Stimulated activated CD4-positive, alpha-beta T cell treated with anti-CD3 and anti-CD28 coated beads, Interleukin-12 subunit alpha, Interleukin-12 subunit beta, amount 100 ng/mL, for 48 hours (primary cell): ENCODE data around the gene RSF1.

Source experiments
- DNase-seq, 3 donors: peaks; one replicate each; pipeline ENCODE4 v3.0.0-alpha.2; 2020; ENCODE audit warnings: low read depth in 2 of 3, low spot score in 1 of 3

The RSF1 gene

DNA sequence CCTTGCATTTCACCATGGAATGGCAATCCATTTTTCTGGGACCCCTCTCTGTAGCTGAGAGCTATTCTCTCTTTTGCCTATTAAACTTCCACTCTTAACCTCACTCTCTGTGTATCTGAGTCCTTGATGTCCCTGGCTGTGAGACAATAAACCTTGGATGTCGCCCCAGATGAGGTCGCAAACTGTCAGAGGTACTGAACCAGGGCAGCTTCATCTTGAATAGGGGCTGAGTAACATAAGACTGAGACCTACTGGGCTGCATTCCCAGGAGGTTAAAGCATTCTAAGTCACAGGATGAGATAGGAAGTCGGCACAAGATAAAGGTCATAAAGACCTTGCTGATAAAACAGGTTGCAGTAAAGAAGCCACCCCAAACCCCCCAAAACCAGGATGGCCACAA lies 68.0 kb downstream of the RSF1 start:
- no peak for DNase-seq

DNA sequence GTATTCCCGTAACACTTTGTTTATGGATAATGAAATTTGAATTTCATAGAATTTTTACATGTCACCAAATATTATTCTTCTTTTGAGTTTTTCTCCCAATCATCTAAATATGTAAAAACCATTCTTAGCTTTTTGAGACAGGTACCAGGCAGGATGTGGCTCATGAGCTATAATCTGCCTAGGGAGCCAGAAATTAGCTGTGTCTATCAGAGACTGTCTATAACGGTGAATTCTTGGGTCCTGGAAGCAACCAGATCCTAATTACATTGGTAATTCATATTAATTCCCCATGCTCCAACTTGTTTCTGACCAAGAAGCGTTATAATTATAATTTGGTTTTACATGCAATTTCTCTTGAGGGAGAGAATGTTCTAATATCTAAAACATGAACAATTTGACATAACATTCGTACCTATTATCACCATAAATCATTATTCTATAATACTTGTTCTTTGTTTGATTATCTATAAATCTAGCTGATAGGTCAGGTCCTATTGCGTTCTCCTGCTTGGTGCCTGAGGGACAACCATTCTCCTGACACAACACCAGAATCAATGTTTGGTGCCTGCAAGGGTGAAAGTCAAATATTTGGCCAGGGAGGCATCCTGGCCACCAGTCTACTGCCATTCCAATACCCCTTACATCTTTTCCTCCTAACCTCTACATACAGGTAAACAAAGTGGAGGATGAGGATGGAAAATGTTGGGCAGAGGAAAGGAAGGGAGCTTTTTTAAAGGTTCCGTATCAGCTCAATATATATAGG lies 69.9 kb downstream of the RSF1 start:
- no peak for DNase-seq

DNA sequence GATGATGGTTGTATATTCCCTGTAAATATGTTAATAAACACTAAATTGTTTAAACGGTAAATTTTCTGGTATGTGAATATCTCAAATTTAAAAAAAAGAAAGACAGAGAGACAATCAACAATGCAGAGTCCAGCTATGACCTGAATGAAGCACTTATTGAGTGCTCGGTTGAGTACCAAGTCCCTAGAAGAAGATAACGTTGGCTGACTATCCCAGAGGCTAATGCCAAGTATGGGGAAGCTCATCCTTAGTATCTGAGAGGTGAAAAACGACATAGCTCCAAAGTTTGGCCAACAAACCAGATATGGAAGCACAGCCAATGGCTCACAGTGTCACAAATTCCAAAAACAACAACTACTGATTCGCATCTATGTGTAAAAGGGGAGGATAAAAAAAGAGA lies 71.3 kb downstream of the RSF1 start:
- no peak for DNase-seq

DNA sequence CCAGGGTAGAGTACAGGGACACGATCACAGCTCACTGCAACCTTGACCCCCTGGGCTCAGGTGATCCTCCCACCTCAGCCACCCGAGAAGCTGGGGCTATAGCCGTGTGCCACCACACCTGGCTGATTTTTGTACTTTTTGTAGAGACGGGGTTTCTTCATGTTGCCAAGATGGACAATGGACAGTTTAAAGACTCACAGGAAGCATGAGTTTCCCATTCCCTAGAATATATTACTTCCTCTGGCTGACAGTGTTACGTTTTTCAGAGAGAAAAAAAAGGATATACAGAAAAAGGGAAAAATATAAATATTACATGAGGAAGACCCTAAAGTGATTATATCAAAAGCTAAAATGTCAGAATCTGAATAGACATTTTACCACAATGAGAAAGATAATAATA lies 72.3 kb downstream of the RSF1 start:
- no peak for DNase-seq

DNA sequence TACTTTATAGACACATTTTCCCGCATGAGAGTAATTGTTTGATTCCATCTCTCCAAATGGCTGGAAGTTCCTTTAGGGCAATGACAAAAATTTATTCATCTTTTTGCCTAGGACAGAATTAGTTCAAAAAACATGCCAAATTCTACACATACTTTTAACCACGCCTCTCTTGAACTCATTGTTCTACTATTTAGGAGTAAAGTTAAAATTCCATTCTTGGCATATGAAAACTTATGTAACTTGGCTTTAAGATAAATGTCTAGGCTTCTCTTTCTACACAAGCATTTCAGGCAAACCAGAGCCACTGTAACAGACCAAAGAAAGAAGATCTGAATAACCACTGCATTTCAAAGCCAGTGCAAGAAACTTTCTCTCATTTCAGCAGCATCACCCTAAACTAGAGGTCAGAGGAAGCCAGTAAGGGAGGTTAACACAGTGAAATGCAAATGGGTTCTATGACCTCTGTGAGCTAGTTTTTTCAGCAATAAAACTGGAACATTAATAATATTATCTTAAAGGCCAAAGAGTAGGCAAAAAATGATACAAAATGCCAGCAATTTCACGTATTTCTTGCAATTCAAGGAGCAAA lies 73.0 kb downstream of the RSF1 start:
- no peak for DNase-seq

DNA sequence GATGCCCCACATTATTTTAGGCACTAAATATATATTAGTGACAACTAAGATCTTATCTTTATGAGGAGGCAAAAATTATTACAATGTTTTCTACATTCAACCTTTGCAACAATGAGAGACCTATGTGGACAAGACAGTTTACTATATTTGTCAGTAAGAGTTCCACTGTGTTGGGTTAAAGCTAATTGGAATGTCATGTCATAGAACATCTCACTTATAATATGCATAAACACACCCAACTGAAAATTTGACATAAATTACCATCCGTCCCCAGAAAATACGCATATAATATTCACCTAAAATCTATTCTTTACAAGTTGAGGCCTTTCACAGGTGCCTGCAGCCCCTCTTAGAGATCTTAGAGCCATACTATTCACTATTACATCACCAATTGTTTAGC lies 84.0 kb downstream of the RSF1 start:
- no peak for DNase-seq

DNA sequence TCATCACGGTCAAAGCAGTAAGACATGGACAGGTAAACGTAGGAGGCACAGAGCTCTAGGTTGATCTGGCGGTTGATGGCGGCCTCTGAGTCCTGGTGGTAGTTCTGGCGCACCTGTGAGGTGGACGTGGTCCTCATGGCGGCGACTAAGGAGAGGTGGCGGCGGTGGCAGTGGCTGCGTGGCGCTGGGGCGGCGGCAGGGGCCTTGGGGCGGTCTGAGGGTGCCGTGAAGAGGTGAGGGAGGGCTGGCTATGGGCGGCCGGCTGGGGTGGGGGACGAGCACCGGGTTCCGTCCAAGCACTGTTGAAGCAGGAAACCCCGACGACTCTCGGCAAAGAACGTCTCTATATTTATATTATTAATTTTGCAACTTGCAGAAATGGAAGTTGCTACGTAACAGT lies 85.6 kb downstream of the RSF1 start:
- DNase-seq = no peak

DNA sequence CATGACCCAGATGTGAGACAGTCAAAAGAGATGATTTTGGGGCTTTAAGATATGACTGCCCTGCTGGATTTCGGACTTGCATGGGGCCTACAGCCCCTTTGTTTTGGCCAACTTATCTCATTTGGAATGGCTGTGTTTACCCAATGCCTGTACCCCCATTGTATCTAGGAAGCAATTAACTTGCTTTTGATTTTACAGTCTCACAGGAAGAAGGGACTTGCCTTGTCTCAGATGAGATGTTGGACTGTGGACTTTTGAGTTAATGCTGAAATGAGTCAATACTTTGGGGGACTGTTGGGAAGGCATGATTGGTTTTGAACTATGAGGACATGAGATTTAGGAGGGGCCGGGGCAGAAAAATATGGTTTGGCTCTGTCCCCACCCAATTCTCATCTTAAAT lies 88.4 kb downstream of the RSF1 start:
- no peak for DNase-seq

DNA sequence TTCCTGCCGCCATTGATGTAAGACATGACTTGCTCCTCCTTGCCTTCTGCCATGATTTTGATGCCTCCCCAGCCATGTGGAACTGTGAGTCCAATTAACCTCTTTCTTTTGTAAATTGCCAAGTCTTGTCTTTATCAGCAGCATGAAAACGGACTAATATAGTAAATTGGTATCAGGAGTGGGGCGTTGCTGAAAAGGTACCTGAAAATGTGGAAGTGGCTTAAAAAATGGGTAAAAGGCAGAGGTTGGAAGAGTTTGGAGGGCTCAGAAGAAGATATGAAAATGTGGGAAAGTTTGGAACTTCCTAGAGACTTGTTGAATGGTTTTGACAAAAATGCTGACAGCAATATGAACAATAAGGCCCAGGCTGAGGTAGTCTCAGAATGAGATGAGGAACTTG lies 89.7 kb downstream of the RSF1 start:
- no peak for DNase-seq

DNA sequence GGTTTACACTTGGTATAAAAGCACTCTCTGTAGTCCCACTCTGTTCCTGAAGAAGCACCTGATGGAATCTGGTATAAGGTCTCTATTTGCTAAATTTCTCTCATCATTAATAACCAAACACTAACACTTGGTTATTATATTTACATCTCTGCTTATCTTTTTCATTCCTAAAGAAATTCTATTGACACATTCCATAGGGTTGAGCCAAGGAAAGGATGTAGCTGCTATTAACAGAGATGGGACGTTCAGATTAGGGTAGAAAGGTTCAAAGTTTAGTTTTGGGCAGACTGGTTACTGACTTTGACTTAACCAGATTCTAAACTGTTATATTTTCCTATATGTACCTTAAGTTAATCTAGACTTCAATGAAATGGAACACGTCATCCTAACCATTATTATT lies 91.5 kb downstream of the RSF1 start:
- DNase-seq = no peak

DNA sequence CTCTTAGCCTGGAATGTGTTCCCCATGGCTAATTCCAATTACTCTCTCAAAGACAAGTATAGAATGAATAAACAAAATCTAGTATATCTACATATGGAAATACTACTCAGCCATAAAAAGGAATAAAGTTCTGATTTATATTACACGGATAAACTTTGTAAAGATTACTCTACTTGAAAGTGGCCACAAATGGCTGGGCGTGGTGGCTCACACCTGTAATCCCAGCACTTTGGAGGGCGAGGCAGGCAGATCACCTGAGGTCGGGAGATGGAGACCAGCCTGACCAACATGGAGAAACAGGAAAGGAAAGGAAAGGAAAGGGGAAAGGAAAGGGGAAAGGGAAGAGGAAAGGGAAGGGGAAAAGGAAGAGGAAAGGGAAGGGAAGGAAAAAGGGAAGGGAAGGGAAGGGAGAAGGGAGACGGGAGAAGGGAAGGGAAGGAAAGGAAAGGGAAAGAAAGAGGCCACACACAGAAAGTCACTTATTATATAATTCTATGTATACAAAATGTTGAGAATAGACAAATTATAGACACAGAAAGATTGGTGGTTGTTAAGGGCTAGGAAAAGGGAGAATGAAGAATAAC lies 92.2 kb downstream of the RSF1 start:
- DNase-seq = no peak

DNA sequence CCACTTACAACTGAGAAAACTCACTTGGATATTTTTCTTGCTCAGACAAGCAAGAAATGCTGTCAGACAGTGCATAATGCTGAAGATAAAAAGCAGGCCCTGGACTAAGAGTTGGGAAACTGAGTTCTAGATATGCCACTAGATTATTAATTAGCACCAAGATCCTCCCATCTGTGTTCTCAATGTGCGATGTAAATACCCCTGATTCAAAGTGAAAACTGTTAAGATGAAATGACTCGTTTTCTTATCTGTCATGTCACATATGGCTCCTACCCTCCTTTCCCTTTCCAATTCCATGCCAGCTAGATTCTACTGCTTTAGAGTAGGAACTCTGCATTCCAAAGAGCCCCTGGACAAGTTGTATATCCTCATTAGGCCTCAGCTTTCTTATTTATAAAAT lies 94.0 kb downstream of the RSF1 start:
- no peak for DNase-seq

DNA sequence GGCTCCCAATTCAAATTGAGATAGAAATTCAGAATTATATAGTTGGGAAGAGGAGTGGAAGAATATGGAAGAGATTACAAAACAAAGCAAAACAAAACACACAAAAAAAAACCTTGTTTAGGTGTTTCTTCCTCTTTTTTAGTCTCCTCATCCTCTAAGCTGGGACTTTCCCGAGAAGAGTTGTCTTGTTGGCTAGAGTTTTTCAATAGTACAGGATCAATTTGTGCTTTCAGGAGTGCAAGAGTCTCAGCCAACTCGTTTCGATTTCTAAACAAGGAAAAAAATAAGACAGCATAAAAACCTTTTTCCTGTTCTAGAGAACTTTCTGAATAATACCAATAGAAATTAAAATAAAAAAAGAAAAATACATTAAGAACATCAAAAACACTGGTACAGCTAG lies 95.1 kb downstream of the RSF1 start:
- DNase-seq = no peak

DNA sequence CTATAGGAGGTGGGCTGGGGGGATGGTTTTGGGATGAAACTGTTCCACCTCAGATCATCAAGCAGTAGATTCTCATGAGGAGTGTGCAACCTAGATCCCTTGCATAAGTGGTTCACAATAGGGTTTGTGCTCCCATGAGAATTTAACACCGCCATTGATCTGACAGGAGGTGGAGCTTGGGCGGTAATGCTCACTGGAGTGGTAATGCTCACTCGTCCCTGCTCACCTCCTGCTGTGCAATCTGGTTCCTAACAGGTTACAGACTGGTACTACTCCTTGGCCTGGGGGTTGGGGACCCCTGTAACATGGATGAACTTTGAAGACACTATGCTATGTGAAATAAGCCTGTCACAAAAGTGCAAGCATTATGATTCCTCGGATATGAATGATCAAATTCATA lies 95.9 kb downstream of the RSF1 start:
- no peak for DNase-seq

DNA sequence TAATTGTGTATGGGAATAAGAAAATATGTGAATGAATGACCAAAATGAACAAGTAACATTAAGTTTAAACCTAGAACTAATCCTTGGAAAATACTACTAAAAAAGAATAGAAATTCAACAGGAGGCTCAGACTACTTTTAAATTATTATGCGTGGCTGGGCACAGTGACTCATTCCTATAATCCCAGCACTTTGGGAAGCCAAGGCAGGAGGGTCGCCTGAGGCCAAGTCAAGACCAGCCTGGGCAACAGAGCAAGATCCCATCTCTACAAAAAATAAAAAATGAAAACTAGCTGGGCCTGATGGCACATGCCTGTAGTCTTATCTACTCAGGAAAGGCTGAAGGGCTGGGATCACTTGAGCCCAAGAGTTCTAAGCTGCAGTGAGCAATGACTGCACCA lies 97.5 kb downstream of the RSF1 start:
- no peak for DNase-seq

DNA sequence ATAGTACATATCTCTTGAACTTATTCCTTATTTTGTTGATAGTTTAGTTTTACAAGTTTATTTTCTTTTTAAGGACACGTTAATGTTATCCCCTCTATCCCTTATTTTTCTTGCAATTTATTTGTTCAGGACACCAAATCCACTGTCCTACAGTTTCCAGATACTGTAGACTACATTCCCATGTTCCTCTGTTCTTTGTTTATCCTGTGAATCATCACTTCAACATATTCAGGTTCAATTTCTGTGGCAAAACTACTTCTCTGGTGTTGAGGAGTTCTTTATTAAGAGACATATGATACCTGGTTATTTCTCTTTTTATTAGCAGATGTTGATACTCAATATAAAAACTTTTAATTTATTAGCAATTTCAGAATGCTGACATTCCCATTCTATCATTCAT lies 110.2 kb downstream of the RSF1 start:
- no peak for DNase-seq

DNA sequence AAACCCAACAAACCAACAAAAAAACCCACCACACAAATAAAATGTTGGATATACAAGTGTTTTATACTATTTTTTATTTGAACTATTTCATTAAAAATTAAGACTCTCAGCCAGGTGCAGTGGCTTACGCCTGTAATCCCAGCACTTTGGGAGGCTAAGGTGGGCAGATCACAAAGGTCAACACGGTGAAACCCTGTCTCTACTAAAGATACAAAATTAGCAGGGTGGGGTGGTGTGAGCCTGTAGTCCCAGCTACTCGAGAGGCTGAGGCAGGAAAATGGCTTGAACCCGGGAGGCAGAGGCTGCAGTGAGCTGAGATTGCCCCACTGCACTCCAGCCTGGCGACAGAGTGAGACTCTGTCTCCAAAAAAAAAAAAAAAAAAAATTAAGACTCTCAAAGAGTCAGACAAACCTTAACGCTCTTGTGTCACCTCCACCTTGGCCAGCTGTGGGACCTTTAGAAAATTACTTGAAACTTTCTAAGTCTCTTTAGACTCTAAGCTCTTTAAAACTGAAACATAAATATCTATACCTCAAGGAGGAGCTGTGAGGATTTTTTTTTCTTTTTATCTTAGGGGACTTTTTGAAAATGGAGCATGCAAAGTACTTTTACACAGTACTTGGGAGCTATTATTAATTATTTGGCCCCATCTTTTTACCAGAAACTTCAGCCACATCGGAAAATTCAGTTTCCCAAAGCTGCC lies 114.5 kb downstream of the RSF1 start:
- DNase-seq = no peak

DNA sequence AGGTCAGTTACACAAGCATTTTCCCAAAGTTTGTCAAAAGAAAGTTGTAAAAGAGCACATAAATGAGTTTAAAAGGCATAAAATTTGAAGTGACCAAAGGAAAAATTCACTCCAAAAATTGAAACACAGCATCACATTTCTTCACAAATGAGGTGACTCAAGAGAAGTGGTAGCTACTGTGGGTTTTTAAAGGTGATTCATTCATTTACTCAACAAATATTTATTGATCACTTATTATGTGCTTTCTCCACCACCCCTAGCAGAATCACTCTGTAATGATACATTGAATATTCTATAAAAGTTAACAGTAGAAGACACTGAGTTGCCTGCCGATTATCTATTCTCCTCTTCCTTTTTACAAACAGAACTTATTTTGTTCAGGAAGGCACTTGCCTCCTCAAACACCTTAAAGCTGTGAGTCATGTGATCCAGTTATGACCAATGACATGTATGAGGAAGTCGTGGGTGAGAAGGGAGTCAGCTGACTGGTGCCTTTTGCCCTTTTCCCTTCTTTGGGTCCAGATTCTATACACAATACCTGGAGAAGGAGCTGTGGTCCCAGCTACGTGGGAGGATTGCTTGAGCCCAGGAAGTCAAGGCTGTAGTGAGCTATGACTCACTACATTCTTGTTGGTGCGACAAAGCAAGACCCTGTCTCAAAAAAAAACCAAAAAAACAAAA lies 115.2 kb downstream of the RSF1 start:
- peak in 2 of 3 donors; percentile 8 to 20 for DNase-seq

DNA sequence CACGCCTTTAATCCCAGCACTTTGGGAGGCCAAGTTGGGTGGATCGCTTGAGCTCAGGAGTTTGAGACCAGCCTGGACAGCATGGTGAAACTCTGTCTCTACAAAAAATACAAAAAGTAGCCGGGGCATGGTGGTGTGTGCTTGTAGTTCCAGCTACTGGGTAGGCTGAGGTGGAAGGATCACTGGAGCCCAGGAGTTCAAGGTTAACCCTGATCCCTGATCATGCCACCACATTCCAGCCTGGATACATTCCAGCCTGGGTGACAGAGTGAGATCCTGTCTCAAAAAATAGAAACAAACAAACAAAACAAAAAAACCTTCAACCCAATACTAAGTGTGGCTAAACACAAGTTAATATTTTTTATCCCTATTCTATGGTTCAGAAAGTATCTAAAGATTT lies 116.5 kb downstream of the RSF1 start:
- no peak for DNase-seq

DNA sequence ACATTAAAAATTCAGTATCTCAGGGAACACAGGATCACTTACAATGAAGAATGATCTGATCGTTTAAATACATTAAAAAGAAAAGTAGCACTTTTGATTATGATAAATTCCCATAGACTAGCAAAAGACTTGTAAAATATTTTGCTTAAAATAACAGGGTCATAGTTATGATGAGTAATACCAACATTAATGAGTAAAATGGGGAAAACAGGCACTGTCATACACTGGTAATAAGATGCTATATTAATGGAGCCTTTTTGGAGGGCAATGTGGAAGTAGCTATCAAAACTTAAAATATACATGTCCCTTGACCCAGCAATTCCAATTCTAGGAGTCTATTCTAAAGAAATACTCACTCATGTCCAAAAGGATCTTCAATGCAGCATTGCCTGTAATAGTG lies 121.1 kb downstream of the RSF1 start:
- DNase-seq = no peak

DNA sequence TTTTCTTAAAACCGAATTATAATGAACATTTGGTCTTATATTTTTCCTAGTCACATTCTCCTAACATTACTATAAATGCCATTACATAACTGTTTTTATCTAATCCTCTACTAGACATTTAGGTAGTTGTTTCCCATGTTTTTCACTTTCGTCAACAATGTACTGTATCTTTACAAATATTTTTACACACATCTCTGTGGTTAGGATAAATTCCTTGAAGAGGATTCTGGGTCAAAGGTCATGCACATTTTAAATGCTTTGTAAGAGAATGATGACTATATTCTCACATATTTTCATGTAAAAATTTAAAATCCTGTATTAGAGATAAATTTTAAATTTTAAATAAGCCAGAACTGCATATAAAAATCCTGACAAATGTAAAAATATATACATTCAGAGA lies 121.6 kb downstream of the RSF1 start:
- no peak for DNase-seq

DNA sequence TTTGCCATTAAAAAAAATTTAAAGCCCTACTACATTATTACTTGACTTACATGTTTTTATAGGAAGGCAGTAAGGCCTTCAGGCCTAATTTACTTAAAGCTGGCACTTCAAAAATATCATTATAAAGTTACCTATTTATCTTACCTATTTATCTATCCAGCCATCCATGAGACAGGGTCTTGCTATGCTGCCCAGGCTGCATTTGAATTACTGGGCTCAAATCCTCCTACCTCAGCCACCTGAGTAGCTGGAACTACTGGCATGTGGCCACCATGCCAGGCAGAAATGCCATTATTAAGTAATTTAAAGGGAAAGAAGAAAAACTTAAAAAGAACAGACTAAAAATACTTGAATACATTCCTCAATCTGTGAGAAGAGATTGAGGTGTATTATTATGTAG lies 122.7 kb downstream of the RSF1 start:
- DNase-seq = no peak
